Osteocyte (in vitro differentiated cells): Measurements from ENCODE around the gene RGS19. TPM values are rescaled to one million over a fixed set of nuclear protein-coding genes. Genes with fewer than 3 reads are reported as not detected.

Experiments used
- DNase-seq: peaks from one replicate; pipeline ENCODE4 v3.0.0; 2021; ENCODE audit warnings: mixed read lengths; ENCODE audit not compliant: unreplicated experiment; ENCODE audit errors: extremely low spot score
- H3K27ac Mint-ChIP-seq: one replicate; pipeline ENCODE4 v1.8.0; 2021; ENCODE audit warnings: mild to moderate bottlenecking, mixed read lengths; ENCODE audit not compliant: unreplicated experiment
- H3K27me3 Mint-ChIP-seq: one replicate; pipeline ENCODE4 v1.8.0; 2021; ENCODE audit warnings: mixed read lengths; ENCODE audit not compliant: unreplicated experiment
- H3K36me3 Mint-ChIP-seq: one replicate; pipeline ENCODE4 v1.8.0; 2021; ENCODE audit warnings: mixed read lengths; ENCODE audit not compliant: unreplicated experiment
- H3K4me1 Mint-ChIP-seq: one replicate; pipeline ENCODE4 v1.8.0; 2021; ENCODE audit warnings: mixed read lengths; ENCODE audit not compliant: unreplicated experiment
- H3K4me3 Mint-ChIP-seq: one replicate; pipeline ENCODE4 v1.8.0; 2021; ENCODE audit warnings: mild to moderate bottlenecking, moderate library complexity, mixed read lengths; ENCODE audit not compliant: unreplicated experiment
- H3K9me3 Mint-ChIP-seq: one replicate; pipeline ENCODE4 v1.8.0; 2021; ENCODE audit warnings: mixed read lengths; ENCODE audit not compliant: unreplicated experiment
- total RNA-seq: library from RNA; stranded (reverse); gene quantifications from 2 replicates; pipeline ENCODE4 v1.2.1, GENCODE V29; 2021
- TF ChIP-seq, protein P1 (sequence below): fragments of 200-600 bp; sonication (generic); IDR thresholded peaks from 2 replicates; pipeline ENCODE4 v1.5.0; 2021; ENCODE audit warnings: antibody characterized with exemption, mild to moderate bottlenecking, moderate library complexity

RGS19 gene
- total RNA-seq, 1 donor from 2014 or later, result 8.0 TPM

- DNase-seq, result peak; percentile 75
- H3K27me3 Mint-ChIP-seq, result no peaks in the 10 kb centered on the region
- H3K4me3 Mint-ChIP-seq, result no peak overlapping the region
- H3K36me3 Mint-ChIP-seq, result no peaks in the 10 kb centered on the region
- H3K4me1 Mint-ChIP-seq, result no peaks in the 10 kb centered on the region
- no peak overlapping the region for H3K27ac Mint-ChIP-seq
- TF ChIP-seq, protein P1, sequence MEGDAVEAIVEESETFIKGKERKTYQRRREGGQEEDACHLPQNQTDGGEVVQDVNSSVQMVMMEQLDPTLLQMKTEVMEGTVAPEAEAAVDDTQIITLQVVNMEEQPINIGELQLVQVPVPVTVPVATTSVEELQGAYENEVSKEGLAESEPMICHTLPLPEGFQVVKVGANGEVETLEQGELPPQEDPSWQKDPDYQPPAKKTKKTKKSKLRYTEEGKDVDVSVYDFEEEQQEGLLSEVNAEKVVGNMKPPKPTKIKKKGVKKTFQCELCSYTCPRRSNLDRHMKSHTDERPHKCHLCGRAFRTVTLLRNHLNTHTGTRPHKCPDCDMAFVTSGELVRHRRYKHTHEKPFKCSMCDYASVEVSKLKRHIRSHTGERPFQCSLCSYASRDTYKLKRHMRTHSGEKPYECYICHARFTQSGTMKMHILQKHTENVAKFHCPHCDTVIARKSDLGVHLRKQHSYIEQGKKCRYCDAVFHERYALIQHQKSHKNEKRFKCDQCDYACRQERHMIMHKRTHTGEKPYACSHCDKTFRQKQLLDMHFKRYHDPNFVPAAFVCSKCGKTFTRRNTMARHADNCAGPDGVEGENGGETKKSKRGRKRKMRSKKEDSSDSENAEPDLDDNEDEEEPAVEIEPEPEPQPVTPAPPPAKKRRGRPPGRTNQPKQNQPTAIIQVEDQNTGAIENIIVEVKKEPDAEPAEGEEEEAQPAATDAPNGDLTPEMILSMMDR, result no peak
- no peaks in the 10 kb centered on the region for H3K9me3 Mint-ChIP-seq
Observed at GRCh38 chr20:64113796-64114355, 34.6 kb upstream of the RGS19 start.

GRCh38 chr20:64113444-64113775 is 34.1 kb upstream of the RGS19 start:
- Mint-ChIP-seq H3K4me1 (no peaks in the 10 kb centered on the region), H3K27ac (no peak overlapping the region), H3K4me3 (no peak overlapping the region), H3K27me3 (no peaks in the 10 kb centered on the region), H3K9me3 (no peaks in the 10 kb centered on the region), H3K36me3 (no peaks in the 10 kb centered on the region)
- no peak for DNase-seq
- TF ChIP-seq, protein P1, result no peak

GRCh38 chr20:64112691-64113443 is 33.5 kb upstream of the RGS19 start:
- Mint-ChIP-seq H3K4me3 (no peak overlapping the region), H3K36me3 (no peaks in the 10 kb centered on the region), H3K9me3 (no peaks in the 10 kb centered on the region), H3K27ac (no peak overlapping the region), H3K27me3 (no peaks in the 10 kb centered on the region), H3K4me1 (no peaks in the 10 kb centered on the region)
- DNase-seq, result peak; percentile 81
- TF ChIP-seq, protein P1, result no peak

DNA sequence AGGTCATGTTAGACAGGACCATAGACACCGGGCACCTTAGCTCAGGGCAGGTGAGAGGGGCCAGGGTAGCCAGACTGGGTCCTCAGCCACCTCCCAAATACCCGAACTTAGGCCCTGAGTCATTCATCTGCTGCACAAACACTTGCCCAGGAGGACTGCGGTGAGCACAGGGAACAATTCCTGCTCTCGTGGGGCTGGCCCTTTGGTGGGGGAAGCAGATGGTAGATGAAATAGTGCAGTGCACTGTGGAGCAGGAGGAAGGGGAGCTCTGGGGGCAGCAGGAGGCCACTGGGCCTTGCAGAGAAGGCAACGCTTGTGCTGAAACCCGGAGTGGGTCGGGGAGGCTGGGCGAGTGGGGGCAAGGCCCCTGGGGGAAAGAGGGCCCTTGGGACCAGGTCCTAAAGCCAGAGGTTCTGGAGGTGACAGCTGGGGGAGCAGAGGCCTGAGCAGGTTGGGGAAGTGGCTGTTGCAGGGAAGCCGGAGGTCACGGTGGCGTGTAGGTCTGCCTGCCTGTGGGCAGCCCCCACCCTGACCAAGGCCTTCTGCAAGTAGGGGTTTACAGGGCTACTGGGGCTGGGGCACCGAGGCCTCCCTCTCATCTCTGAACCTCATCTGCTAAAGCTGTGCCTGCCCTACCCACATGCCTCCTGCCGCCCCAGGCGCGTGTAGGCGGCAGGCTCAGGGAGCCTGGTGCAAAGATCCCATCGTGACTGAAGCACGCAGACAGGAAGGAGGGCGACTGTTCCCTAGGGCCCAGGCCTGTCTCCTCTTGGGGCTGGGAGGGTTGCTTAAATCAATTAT is 32.7 kb upstream of the RGS19 start:
- H3K4me3 Mint-ChIP-seq, result no peak overlapping the region
- no peaks in the 10 kb centered on the region for H3K36me3 Mint-ChIP-seq
- H3K27ac Mint-ChIP-seq, result no peak overlapping the region
- H3K4me1 Mint-ChIP-seq, result no peaks in the 10 kb centered on the region
- peak; percentile 67 for DNase-seq
- H3K27me3 Mint-ChIP-seq, result no peaks in the 10 kb centered on the region
- TF ChIP-seq, protein P1, result no peak
- no peaks in the 10 kb centered on the region for H3K9me3 Mint-ChIP-seq
